Smooth muscle cell (in vitro differentiated cells): Measurements from ENCODE around the gene DALRD3. TPM values are rescaled to one million over a fixed set of nuclear protein-coding genes. Genes with fewer than 3 reads are reported as not detected.

Source experiments
- DNase-seq: peaks from one replicate; lab custom pipeline; 2025; ENCODE audit not compliant: unreplicated experiment; lab: John Stamatoyannopoulos, UW
- H2AFZ ChIP-seq: fragments of 200-600 bp; sonication (generic); 2 replicates; pipeline ENCODE4 v1.6.0; 2016; ENCODE audit warnings: antibody characterized with exemption, low read depth, mild to moderate bottlenecking
- H3F3A ChIP-seq: fragments of 200-600 bp; sonication (generic); 2 replicates; pipeline ENCODE4 v1.6.0; 2017; ENCODE audit warnings: antibody characterized with exemption, low read depth
- H3K27ac ChIP-seq: fragments of 200-600 bp; sonication (generic); 2 replicates; pipeline ENCODE4 v1.5.1; 2016; ENCODE audit warnings: low read depth, mild to moderate bottlenecking
- H3K27me3 ChIP-seq: fragments of 200-600 bp; sonication (generic); 2 replicates; pipeline ENCODE4 v1.6.1; 2016; ENCODE audit warnings: low read depth, mild to moderate bottlenecking
- H3K36me3 ChIP-seq: fragments of 200-600 bp; sonication (generic); 2 replicates; pipeline ENCODE4 v1.5.1; 2016; ENCODE audit warnings: low read depth
- H3K4me1 ChIP-seq: fragments of 200-600 bp; sonication (generic); 2 replicates; pipeline ENCODE4 v1.5.1; 2016; ENCODE audit warnings: low read depth
- H3K4me2 ChIP-seq: fragments of 200-600 bp; sonication (generic); 2 replicates; pipeline ENCODE4 v1.6.0; 2016; ENCODE audit warnings: mild to moderate bottlenecking
- H3K4me3 ChIP-seq: fragments of 200-600 bp; sonication (generic); 2 replicates; pipeline ENCODE4 v1.5.1; 2016; ENCODE audit warnings: mild to moderate bottlenecking
- H3K79me2 ChIP-seq: fragments of 200-600 bp; sonication (generic); 2 replicates; pipeline ENCODE4 v1.6.0; 2016; ENCODE audit warnings: low read depth, mild to moderate bottlenecking
- H3K9ac ChIP-seq: fragments of 200-600 bp; sonication (generic); 2 replicates; pipeline ENCODE4 v1.6.0; 2016; ENCODE audit warnings: low read depth
- H3K9me3 ChIP-seq: fragments of 200-600 bp; sonication (generic); replicated peaks from 2 replicates; pipeline ENCODE4 v1.5.1; 2016; ENCODE audit warnings: low read depth
- H4K20me1 ChIP-seq: fragments of 200-600 bp; sonication (generic); 2 replicates; pipeline ENCODE4 v1.6.0; 2016; ENCODE audit warnings: low read depth
- WGBS: methylation state at CpG from one replicate; pipeline ENCODE4 v1.1.7; 2016; ENCODE audit warnings: low lambda C conversion rate; 5-methylcytosine and 5-hydroxymethylcytosine counted together
- polyA plus RNA-seq: library from polyadenylated mRNA; unstranded; fragments of >200 nt; fragmentation: Nextera tagmentation; extraction: Ambion mirVana; gene quantifications from 2 replicates; pipeline ENCODE4 v1.2.1, GENCODE V29; 2016
- total RNA-seq: library from RNA; depleted of rRNA; stranded (reverse); fragments of >200 nt; gene quantifications from 2 replicates; pipeline ENCODE4 v1.2.3, GENCODE V29; 2014
- TF ChIP-seq, protein P1 (sequence below): fragments of 200-600 bp; sonication (generic); IDR thresholded peaks from 2 replicates; pipeline ENCODE4 v1.5.1; 2017; ENCODE audit warnings: borderline replicate concordance, mild to moderate bottlenecking, antibody characterized with exemption; ENCODE audit not compliant: insufficient read depth, poor library complexity, severe bottlenecking

The DALRD3 gene
- total and polyA plus RNA-seq, 2 experiments from 2014 or later = 35.6 to 39.0 TPM

DNA sequence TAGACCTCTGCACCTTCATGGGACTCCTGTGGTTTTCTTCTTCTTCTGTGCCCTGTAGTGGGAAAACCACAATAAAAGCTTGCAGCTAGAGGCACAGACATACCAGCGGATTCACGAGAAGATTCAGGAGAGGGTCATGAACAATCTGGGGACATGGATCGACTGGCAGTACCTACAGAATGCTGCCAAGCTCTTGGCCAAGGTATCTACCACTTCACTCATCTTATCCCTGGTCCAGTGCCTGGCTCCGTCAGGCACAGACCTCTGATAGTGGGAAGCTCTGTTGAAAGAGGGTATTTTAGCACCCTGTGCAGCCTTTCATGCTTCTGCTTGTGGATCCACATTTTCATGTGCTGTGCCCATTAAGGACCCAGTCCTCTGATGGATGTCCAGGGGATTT is 38.1 kb downstream of the DALRD3 start:
- H3K27me3 ChIP-seq = no peaks in the 10 kb centered on the region
- H3K4me2 ChIP-seq = no peak overlapping the region
- no peaks in the 10 kb centered on the region for H3K9me3 ChIP-seq
- DNase-seq = no peak
- H3K9ac ChIP-seq = no peak overlapping the region
- H2AFZ ChIP-seq = no peak overlapping the region
- H3K4me3 ChIP-seq = no peak overlapping the region
- H3K36me3 ChIP-seq = no peaks in the 10 kb centered on the region
- no peaks in the 10 kb centered on the region for H4K20me1 ChIP-seq
- TF ChIP-seq, protein P1, sequence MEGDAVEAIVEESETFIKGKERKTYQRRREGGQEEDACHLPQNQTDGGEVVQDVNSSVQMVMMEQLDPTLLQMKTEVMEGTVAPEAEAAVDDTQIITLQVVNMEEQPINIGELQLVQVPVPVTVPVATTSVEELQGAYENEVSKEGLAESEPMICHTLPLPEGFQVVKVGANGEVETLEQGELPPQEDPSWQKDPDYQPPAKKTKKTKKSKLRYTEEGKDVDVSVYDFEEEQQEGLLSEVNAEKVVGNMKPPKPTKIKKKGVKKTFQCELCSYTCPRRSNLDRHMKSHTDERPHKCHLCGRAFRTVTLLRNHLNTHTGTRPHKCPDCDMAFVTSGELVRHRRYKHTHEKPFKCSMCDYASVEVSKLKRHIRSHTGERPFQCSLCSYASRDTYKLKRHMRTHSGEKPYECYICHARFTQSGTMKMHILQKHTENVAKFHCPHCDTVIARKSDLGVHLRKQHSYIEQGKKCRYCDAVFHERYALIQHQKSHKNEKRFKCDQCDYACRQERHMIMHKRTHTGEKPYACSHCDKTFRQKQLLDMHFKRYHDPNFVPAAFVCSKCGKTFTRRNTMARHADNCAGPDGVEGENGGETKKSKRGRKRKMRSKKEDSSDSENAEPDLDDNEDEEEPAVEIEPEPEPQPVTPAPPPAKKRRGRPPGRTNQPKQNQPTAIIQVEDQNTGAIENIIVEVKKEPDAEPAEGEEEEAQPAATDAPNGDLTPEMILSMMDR = no peak
- H3F3A ChIP-seq = no peaks in the 10 kb centered on the region
- no peaks in the 10 kb centered on the region for H3K4me1 ChIP-seq
- no peak overlapping the region for H3K27ac ChIP-seq
- H3K79me2 ChIP-seq = no peaks in the 10 kb centered on the region
- 96% methylated on average over 4 of the region's 4 CpGs for WGBS

DNA sequence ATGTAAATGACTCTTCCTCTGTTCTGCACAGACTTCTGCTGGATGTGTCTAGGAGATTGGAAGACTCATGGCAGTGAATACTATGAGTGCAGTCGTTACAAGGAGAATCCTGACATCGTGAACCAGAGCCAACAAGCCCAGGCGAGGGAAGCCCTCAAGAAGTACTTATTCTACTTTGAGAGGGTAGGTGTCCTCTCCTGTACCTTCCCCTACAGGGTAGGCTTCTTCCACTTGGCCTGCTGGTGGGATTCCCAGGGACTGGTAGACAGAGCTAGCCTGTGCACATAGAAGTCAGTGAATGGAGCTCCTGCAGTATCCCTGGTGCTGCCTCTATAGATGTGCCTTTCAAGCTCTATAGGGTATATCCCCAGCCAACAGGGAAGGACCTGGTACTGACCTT is 38.9 kb downstream of the DALRD3 start:
- no peak overlapping the region for H3K27ac ChIP-seq
- H2AFZ ChIP-seq = no peak overlapping the region
- H3K9ac ChIP-seq = no peak overlapping the region
- TF ChIP-seq, protein P1 = no peak
- no peak overlapping the region for H3K4me2 ChIP-seq
- no peaks in the 10 kb centered on the region for H3K36me3 ChIP-seq
- no peaks in the 10 kb centered on the region for H3F3A ChIP-seq
- no peaks in the 10 kb centered on the region for H3K4me1 ChIP-seq
- H4K20me1 ChIP-seq = no peaks in the 10 kb centered on the region
- no peaks in the 10 kb centered on the region for H3K27me3 ChIP-seq
- WGBS = 96% methylated on average over 3 of the region's 3 CpGs
- no peak overlapping the region for H3K4me3 ChIP-seq
- H3K9me3 ChIP-seq = no peaks in the 10 kb centered on the region
- H3K79me2 ChIP-seq = no peaks in the 10 kb centered on the region
- DNase-seq = no peak

DNA sequence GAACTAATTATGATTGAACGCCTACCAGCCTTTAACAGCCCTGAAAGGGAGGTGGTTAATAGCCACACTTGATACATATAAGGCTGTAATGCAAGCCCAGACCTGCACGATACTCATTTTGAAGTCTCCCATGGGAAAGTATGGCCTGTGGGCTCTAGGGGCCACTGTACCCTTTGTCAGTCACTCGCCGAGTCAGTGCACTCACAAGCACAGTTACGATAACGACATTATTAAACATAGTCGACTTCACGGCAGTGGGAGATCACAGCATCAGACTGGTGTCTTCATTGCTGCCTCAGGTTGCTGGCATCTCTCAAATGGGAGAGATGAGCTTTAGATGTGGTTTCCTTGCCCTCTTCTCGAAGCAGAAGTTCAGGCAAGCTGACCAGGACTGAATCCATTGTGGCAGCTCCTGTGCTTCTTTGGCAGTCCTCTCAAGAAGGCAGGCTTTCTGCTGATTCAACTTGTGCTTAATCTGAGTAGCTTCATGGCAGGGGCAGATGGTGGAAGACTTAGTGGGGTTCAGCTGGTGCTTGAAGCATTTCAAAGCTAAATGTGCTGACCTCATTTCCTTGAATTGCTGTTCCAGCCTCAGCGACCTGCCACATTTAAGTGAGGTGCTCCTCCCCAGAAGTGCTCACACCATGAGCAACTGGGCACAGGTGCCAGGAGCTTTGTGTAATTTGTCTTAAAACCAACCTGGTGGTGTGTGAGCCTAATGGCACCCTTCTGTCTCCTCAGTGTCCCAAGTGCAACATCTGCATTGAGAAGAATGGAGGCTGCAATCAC is 44.1 kb downstream of the DALRD3 start:
- 91% methylated on average over 10 of the region's 10 CpGs for WGBS
- H4K20me1 ChIP-seq = no peaks in the 10 kb centered on the region
- no peaks in the 10 kb centered on the region for H3F3A ChIP-seq
- no peaks in the 10 kb centered on the region for H3K4me1 ChIP-seq
- H3K79me2 ChIP-seq = no peaks in the 10 kb centered on the region
- TF ChIP-seq, protein P1 = no peak
- H3K4me2 ChIP-seq = no peak overlapping the region
- H3K9me3 ChIP-seq = no peaks in the 10 kb centered on the region
- H3K36me3 ChIP-seq = peaks cover 16% of the 10 kb centered on the region
- no peak for DNase-seq
- no peak overlapping the region for H2AFZ ChIP-seq
- no peak overlapping the region for H3K4me3 ChIP-seq
- no peaks in the 10 kb centered on the region for H3K27me3 ChIP-seq
- no peak overlapping the region for H3K27ac ChIP-seq
- H3K9ac ChIP-seq = no peak overlapping the region

DNA sequence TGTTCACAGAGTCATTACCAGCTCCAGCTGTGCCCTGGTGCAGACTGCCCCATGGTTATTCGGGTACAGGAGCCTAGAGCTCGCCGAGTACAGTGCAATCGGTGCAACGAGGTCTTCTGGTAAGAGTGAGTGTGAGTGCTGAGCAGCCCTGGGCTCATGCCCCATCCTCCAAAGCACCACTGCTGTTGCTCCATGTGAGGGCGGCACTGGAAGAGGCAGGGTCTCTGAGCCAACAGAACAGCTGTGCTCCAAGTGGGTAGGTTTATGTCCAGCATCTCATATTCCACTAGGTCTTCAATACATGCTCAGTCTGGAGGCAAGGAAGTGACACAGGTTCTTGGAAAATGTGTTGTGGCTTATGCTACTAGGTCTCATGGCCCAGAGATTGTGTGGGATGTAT is 47.8 kb downstream of the DALRD3 start:
- Histone ChIP-seq H3K9me3 (no peaks in the 10 kb centered on the region), H3K27me3 (no peaks in the 10 kb centered on the region), H3K4me3 (no peak overlapping the region), H3K9ac (no peak overlapping the region), H4K20me1 (peaks cover 17% of the 10 kb centered on the region), H3F3A (no peaks in the 10 kb centered on the region), H2AFZ (no peak overlapping the region), H3K36me3 (peaks cover 16% of the 10 kb centered on the region), H3K79me2 (no peaks in the 10 kb centered on the region), H3K4me2 (no peak overlapping the region), H3K27ac (no peak overlapping the region), H3K4me1 (no peaks in the 10 kb centered on the region)
- 97% methylated on average over 6 of the region's 6 CpGs for WGBS
- no peak for DNase-seq
- TF ChIP-seq, protein P1 = no peak
